Transverse colon (tissue), 4 donors: Measurements from ENCODE around the gene CCND2. TPM values are rescaled to one million over a fixed set of nuclear protein-coding genes. Genes with fewer than 3 reads are reported as not detected.
A peak's percentile ranks its signal among the peaks of the same experiment; 100 is the strongest.

Experiments used
- DNase-seq: peaks from one replicate; pipeline ENCODE4 v3.0.0-alpha.2; 2019
- H3K27ac ChIP-seq, 4 donors: fragments of 200-600 bp; sonication (generic); 2 replicates each; pipeline ENCODE4 v1.5.1; 2016 to 2018; ENCODE audit warnings: inconsistent platforms in 4 of 4
- H3K27me3 ChIP-seq: fragments of 200-600 bp; sonication (generic); 2 replicates; pipeline ENCODE4 v1.5.1; 2017; ENCODE audit warnings: inconsistent platforms
- H3K36me3 ChIP-seq, 4 donors: fragments of 200-600 bp; sonication (generic); 2 replicates each; pipeline ENCODE4 v1.5.1; 2017 to 2019; ENCODE audit warnings: inconsistent platforms in 4 of 4
- H3K4me1 ChIP-seq, 4 donors: fragments of 200-600 bp; sonication (generic); 2 replicates each; pipeline ENCODE4 v1.5.1; 2017 to 2020; ENCODE audit warnings: inconsistent platforms in 4 of 4
- H3K4me3 ChIP-seq, 4 donors: fragments of 200-600 bp; sonication (generic); 1 replicate in 1 of 4; 2 replicates in 3 of 4; pipeline versions ENCODE4 v1.5.1 to v1.6.1; 2017 to 2019; ENCODE audit warnings: inconsistent platforms in 4 of 4
- H3K9me3 ChIP-seq, 2 donors: fragments of 200-600 bp; sonication (generic); 2 replicates each; pipeline ENCODE4 v1.5.1; 2017 to 2019; ENCODE audit warnings: inconsistent platforms in 2 of 2
- EP300 ChIP-seq: sonication (generic); formaldehyde crosslinking; IDR thresholded peaks from one replicate; pipeline ENCODE4 v1.6.1; 2017; ENCODE audit warnings: antibody characterized with exemption, low read depth
- POLR2A ChIP-seq: fragments of 450-650 bp; IDR thresholded peaks from one replicate; pipeline ENCODE4 v1.6.1; 2016; ENCODE audit warnings: antibody characterized with exemption, mild to moderate bottlenecking, moderate library complexity
- POLR2AphosphoS5 ChIP-seq, 3 donors: sonication (generic); formaldehyde crosslinking; IDR thresholded peaks; one replicate each; pipeline ENCODE4 v1.6.1; 2016; ENCODE audit warnings: antibody characterized with exemption in 3 of 3
- WGBS, 2 donors: methylation state at CpG; one replicate each; pipeline ENCODE4 v1.1.5; 2018; ENCODE audit warnings: low coverage in 1 of 2; 5-methylcytosine and 5-hydroxymethylcytosine counted together
- in situ Hi-C, 4 donors: fragments of 200-750 bp; cut with MboI; loops; one replicate each; pipeline versions ENCODE4 v1.15.0 to v1.15.1; 2017; ENCODE audit warnings: low sequenced_read_pairs in 3 of 4, low pct_ligation_motif_present in 1 of 4, low pct_unique_long_range_greater_than_20kb in 1 of 4
- intact Hi-C: fragments of 100-400 bp; cut with DNase I; formaldehyde crosslinking; loops from one replicate; pipeline ENCODE4 v1.15.1; 2023; ENCODE audit warnings: low total_unique reads
- total RNA-seq, 4 donors: library from RNA; depleted of rRNA; stranded (reverse); fragments of >200 nt; gene quantifications; one replicate each; pipeline ENCODE4 v1.1.0, GENCODE V29; 2016
- TF ChIP-seq, protein P1 (sequence below), 5 experiments: fragments of 200-600 bp in 3 of 5; fragments of 450-650 bp in 2 of 5; sonication (generic) in 3 of 5; IDR thresholded peaks; 1 replicate in 2 of 5; 2 replicates in 3 of 5; pipeline ENCODE4 v1.5.1; 2016 to 2017; ENCODE audit warnings: antibody characterized with exemption in 5 of 5, inconsistent platforms in 3 of 5, mild to moderate bottlenecking in 2 of 5, moderate library complexity in 1 of 5

The CCND2 gene
- total RNA-seq, 4 donors from 2014 or later = 32.9 to 132 (median 58.8) TPM

DNA sequence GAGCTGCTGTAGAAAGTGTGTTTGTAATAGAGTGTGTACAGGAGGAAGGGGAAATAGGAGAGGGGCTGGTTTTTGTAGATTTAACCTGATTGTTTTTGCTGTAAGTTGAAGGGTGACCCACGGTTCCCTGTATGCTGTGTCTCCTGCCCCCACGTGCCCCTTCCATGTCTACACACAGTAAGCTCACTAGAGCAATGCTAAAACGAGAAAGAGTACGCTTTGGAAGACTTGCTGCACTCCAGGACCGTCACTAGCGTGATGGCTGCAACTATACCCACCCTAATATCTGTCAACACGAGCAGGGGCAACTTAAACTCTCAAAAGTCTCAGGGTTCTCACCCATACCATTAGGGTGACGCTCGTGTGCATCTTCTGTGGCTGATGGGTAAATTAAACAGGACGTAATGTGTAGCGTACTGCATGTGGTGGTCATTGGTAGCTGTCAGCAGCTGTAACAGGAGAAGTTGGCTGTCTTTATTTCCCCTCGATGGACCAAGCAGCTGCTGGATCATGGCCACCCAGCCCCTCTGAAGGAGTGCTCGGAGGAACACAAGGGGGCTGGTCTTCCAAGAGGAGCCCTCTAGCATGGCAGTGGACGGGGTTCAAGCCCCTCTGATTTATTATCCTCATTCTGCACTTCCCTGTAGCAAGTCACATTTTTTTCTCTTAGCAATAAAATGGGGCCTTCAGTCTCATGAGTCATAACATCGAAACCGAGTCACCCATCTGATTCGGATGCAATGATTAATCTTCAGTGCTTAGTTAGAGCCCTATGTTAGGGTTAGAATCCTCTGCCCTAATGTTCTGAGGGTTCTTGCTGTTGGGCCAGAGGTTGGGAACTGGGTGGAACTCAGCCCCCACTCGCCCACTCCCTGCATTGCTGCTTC is 14.0 kb downstream of the CCND2 start:
- DNase-seq = no peak
- 41 to 47% methylated on average over 4 to 18 of the region's 18 CpGs for WGBS, 2 donors
- Histone ChIP-seq H3K4me3 (no peak overlapping the region), H3K36me3 (peaks cover 0 to 36% (median 13%) of the 10 kb centered on the region in 4 donors), H3K27ac (peak overlapping the region; percentile 68 to 74 (median 69)), H3K9me3 (no peaks in the 10 kb centered on the region), H3K27me3 (no peaks in the 10 kb centered on the region), H3K4me1 (peaks cover 11 to 55% (median 38%) of the 10 kb centered on the region in 4 donors)
- TF ChIP-seq POLR2AphosphoS5 (IDR thresholded peaks at IDR 0.05) (no peak), POLR2A (no peak), EP300 (no peak)
- TF ChIP-seq, protein P1, sequence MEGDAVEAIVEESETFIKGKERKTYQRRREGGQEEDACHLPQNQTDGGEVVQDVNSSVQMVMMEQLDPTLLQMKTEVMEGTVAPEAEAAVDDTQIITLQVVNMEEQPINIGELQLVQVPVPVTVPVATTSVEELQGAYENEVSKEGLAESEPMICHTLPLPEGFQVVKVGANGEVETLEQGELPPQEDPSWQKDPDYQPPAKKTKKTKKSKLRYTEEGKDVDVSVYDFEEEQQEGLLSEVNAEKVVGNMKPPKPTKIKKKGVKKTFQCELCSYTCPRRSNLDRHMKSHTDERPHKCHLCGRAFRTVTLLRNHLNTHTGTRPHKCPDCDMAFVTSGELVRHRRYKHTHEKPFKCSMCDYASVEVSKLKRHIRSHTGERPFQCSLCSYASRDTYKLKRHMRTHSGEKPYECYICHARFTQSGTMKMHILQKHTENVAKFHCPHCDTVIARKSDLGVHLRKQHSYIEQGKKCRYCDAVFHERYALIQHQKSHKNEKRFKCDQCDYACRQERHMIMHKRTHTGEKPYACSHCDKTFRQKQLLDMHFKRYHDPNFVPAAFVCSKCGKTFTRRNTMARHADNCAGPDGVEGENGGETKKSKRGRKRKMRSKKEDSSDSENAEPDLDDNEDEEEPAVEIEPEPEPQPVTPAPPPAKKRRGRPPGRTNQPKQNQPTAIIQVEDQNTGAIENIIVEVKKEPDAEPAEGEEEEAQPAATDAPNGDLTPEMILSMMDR (IDR thresholded peaks at IDR 0.05) = no peak
- in situ Hi-C loops = loop anchor here in 3 of 4 donors (10.0 to 25.0 kb wide), 4 partner anchors 175 to 400 kb away; no protein-coding TSS in a partner anchor
- intact Hi-C loops = no loop called here

DNA sequence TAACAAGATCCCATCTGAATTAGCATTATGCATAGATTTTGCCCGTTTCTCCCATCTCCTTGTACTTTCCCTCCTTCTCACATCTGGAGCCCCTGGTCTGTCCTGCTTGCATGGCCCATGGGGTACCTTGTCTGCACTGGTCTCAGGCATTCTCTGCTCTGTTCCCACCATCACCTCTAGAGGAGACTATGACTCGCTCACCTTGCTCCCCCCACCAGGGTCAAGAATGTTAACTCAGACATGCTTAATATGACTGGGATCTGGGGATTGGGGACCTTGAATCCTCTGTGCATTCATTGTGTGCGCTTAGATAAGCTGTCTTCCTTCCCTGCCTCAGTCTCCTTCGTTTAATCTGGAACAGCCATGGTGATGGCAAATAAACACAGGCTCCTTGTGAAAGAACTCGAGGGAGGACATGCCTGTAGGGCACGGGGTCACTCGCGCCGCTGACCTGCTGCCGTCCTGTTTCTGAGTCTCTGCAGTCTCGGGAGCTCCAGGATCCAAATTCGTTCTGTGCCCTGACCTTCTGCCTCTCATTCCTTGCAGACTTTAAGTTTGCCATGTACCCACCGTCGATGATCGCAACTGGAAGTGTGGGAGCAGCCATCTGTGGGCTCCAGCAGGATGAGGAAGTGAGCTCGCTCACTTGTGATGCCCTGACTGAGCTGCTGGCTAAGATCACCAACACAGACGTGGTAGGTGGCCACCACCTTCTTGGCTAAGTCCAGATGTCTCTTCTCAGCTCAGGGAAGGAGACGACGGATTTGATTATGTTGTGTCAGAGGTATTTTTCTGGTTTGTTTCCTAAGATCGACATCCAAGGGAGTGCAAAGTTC is 15.0 kb downstream of the CCND2 start:
- intact Hi-C loops = no loop called here
- Histone ChIP-seq H3K36me3 (peaks cover 0 to 29% (median 8%) of the 10 kb centered on the region in 4 donors), H3K9me3 (no peaks in the 10 kb centered on the region), H3K4me1 (peaks cover 19 to 65% (median 43%) of the 10 kb centered on the region in 4 donors), H3K27me3 (no peaks in the 10 kb centered on the region), H3K4me3 (no peak overlapping the region), H3K27ac (peak overlapping the region; percentile 68 to 74 (median 69))
- no peak for DNase-seq
- no peak for TF ChIP-seq POLR2A
- TF ChIP-seq, protein P1 (IDR thresholded peaks at IDR 0.05) = no peak
- TF ChIP-seq EP300 = no peak
- TF ChIP-seq POLR2AphosphoS5 (IDR thresholded peaks at IDR 0.05) = no peak
- WGBS, 2 donors = 56 to 71% methylated on average over 5 to 20 of the region's 20 CpGs
- in situ Hi-C loops = loop anchor here in 3 of 4 donors (10.0 to 25.0 kb wide), 4 partner anchors 176 to 401 kb away; no protein-coding TSS in a partner anchor

DNA sequence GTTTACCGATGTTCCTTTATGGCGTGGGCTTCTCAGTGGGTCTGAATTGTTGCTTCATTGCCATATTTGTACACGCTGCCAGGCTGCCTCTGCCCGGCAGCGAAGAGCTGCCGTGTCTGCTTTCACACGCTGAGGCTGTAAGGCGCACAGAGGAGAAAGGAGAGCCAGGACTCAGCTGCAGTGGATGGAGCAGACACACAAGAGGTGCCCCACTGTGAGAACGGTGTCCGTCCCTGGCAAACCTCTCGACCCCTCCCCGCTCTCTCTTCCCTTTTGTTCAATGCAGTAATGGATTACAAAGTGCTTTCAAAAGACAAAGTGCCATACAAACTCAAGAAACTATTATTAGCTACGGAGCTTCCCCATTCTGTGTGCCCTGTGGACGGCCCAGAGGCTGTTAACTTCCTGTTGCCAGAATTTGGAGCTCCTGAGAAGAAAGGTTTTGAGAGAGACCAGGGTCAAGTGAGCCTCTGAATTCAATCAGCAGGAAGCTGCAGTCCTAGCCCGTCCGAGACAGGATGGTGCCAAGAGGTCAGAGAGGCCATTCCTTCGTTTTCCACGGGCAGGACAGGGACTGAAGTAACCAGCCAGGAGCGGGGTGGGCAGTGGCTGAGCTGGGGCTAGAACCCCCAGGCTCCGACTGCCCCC is 15.8 kb downstream of the CCND2 start:
- Histone ChIP-seq H3K9me3 (no peaks in the 10 kb centered on the region), H3K36me3 (peaks cover 0 to 21% (median 6%) of the 10 kb centered on the region in 4 donors), H3K4me3 (peak overlapping the region in 1 of 4 donors; percentile 8), H3K4me1 (peaks cover 22 to 73% (median 46%) of the 10 kb centered on the region in 4 donors), H3K27ac (peak overlapping the region; percentile 68 to 74 (median 69)), H3K27me3 (no peaks in the 10 kb centered on the region)
- TF ChIP-seq, protein P1 (IDR thresholded peaks at IDR 0.05) = no peak
- TF ChIP-seq POLR2AphosphoS5 (IDR thresholded peaks at IDR 0.05) = no peak
- no peak for TF ChIP-seq EP300
- no peak for TF ChIP-seq POLR2A
- intact Hi-C loops (no loop called here), in situ Hi-C loops (loop anchor here in 3 of 4 donors (10.0 to 25.0 kb wide), 4 partner anchors 177 to 402 kb away; no protein-coding TSS in a partner anchor)
- no peak for DNase-seq
- WGBS, 2 donors = 60 to 63% methylated on average over 5 to 20 of the region's 20 CpGs
